SHP77 (cell line): ENCODE results near the gene ENTPD7.
A peak's percentile ranks its signal among the peaks of the same experiment; 100 is the strongest.

ENCODE experiments used
- DNase-seq, 2 experiments: peaks; one replicate each; lab custom pipeline; 2025; lab: John Stamatoyannopoulos, UW

The ENTPD7 gene

GRCh38 chr10:99648717-99649116 is 10.6 kb upstream of the ENTPD7 start:
- no peak for DNase-seq

- DNase-seq = no peak
Observed at GRCh38 chr10:99652800-99653390, 6.4 kb upstream of the ENTPD7 start.

GRCh38 chr10:99654390-99655175 is 4.7 kb upstream of the ENTPD7 start:
- DNase-seq = no peak

GRCh38 chr10:99656199-99657064 is 2.9 kb upstream of the ENTPD7 start:
- no peak for DNase-seq

- DNase-seq = peak; percentile 24 to 32
Observed at GRCh38 chr10:99658622-99659030, 683 bp upstream of the ENTPD7 start.

GRCh38 chr10:99659868-99660366 is 608 bp downstream of the ENTPD7 start:
- no peak for DNase-seq

GRCh38 chr10:99660662-99661376 is 1.5 kb downstream of the ENTPD7 start:
- DNase-seq = no peak

- no peak for DNase-seq
Observed at GRCh38 chr10:99661377-99661763, 2.1 kb downstream of the ENTPD7 start.

GRCh38 chr10:99665304-99665703 is 6.0 kb downstream of the ENTPD7 start:
- DNase-seq = no peak

GRCh38 chr10:99667108-99667751 is 7.9 kb downstream of the ENTPD7 start:
- no peak for DNase-seq

GRCh38 chr10:99671386-99671785 is 12.1 kb downstream of the ENTPD7 start:
- DNase-seq = no peak

GRCh38 chr10:99672884-99673283 is 13.6 kb downstream of the ENTPD7 start:
- no peak for DNase-seq

- no peak for DNase-seq
Observed at GRCh38 chr10:99673492-99673891, 14.2 kb downstream of the ENTPD7 start.

- no peak for DNase-seq
Observed at GRCh38 chr10:99674762-99675161, 15.5 kb downstream of the ENTPD7 start.

GRCh38 chr10:99676426-99676825 is 17.1 kb downstream of the ENTPD7 start:
- no peak for DNase-seq

GRCh38 chr10:99676895-99677294 is 17.6 kb downstream of the ENTPD7 start:
- no peak for DNase-seq

- DNase-seq = no peak
Observed at GRCh38 chr10:99678921-99679320, 19.6 kb downstream of the ENTPD7 start.

GRCh38 chr10:99681553-99681952 is 22.2 kb downstream of the ENTPD7 start:
- DNase-seq = no peak

GRCh38 chr10:99682032-99682431 is 22.7 kb downstream of the ENTPD7 start:
- DNase-seq = no peak

GRCh38 chr10:99682752-99683151 is 23.4 kb downstream of the ENTPD7 start:
- DNase-seq = peak in 1 of 2 experiments; percentile 2

GRCh38 chr10:99685597-99685967 is 26.3 kb downstream of the ENTPD7 start:
- DNase-seq = no peak
